IPS-NIHi11 (cell line): ENCODE results near the gene NMRK2.
"Not testable (repeated sequence)": the region's sequence is repeated elsewhere in the genome, so short reads cannot be mapped to it uniquely, and the experiment has no call there.

Experiments used
- DNase-seq: peaks from one replicate; pipeline ENCODE4 v3.0.0; 2012; ENCODE audit warnings: mixed read lengths, low spot score

The NMRK2 gene

DNA sequence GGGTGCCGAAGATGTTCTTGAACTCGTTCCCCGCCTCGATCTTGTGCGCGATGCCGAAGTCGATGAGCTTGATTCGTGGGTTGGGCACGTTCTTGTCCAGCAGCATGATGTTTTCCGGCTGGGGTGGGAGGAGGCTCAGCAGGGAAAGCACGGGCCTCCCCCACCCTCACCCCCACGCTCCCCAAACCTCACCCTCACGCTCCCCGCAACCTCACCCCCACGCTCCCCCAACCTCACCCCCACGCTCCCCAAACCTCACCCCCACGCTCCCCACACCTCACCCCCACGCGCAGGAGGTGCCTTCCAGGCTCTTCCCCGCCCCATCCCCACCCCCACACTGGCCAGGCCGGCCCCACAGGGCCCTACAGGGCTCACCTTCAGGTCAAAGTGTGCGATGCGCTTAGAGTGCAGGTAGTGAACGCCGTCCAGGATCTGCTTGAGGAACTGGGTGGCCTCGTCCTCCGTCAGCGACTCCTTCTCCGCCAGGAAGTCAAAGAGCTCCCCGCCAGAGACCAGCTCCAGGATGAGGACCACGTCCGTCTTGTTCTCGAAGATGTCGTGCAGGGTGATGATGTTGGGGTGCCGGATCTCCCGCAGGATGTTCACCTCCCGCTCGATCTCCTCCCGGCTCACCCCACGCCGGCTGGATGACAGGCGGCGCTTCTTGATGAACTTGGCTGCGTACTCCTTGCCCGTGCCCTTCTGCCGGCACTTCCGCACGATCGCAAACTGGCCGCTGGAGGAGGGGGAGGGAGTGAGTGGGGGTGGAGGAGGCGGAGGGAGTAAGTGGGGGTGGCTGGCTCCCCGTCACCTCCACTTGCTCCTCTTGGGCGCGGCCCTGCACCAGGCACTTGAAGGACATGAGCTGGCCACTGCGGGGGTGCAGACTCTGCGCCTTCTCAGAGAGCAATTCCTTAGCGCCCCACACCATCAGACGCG lies 31.7 kb downstream of the NMRK2 start:
- no peak for DNase-seq

DNA sequence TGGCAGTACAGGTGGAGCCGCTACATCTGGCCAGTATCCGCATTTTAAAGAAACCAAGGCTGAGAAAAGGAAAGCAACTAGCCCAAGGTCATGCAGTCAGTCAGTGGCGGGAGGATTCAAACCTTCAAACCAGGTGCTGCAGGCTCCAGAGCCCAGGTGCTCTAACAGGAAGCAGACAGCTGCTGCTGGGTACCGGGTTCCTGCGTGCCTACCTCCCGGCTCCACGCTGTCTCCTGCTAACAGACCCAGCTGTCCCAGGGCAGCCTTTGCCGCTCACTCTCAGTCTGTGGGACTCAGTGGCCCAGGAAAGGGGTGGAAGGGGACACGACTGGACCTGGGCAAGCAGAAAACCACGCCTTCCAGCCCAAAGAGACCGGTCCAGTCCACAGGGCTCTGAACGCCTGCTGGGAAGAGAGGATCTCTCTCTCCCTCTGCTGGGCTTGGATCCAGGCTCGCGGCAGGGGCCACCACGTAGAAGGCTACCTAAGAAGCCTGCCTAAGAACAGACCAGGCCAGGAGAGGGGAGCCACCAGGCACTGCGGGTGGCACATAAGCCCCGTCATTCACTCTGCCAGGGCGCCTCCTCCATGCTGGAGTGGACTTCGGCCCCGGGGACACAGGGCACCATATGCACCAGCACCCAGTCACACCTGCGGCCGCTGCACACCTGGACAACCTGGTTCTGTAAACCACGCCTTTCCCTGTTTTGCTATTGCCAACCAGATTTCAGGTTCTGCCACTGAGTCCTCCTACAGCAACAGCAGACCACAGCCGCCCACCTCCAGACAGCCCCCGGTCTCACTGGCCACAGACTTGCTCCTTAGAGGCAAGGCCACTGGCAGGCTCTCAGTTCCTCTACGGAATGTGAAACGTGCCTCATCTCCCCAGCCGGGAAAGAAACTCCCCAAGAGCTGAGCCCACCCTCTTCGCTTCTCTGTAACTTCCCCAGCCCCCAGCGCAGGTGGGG lies 33.5 kb downstream of the NMRK2 start:
- no peak for DNase-seq

DNA sequence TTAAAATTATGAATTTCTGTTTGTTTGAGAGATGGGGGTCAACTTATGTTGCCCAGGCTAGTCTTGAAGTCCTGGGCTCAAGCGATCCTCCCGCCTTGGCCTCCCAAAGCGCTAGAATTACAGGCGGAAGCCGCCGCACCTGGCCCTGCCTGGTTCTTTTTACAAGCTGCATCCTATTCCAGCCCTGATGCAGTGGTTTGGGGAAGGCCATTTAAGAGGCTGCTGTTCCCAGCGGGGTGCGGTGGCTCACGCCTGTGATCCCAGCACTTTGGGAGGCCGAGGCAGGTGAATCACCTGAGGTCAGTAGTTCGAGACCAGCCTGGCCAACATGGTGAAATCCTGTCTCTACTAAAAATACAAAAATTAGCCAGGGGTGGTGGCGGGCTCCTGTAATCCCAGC lies 35.1 kb downstream of the NMRK2 start:
- DNase-seq: not testable (repeated sequence)

DNA sequence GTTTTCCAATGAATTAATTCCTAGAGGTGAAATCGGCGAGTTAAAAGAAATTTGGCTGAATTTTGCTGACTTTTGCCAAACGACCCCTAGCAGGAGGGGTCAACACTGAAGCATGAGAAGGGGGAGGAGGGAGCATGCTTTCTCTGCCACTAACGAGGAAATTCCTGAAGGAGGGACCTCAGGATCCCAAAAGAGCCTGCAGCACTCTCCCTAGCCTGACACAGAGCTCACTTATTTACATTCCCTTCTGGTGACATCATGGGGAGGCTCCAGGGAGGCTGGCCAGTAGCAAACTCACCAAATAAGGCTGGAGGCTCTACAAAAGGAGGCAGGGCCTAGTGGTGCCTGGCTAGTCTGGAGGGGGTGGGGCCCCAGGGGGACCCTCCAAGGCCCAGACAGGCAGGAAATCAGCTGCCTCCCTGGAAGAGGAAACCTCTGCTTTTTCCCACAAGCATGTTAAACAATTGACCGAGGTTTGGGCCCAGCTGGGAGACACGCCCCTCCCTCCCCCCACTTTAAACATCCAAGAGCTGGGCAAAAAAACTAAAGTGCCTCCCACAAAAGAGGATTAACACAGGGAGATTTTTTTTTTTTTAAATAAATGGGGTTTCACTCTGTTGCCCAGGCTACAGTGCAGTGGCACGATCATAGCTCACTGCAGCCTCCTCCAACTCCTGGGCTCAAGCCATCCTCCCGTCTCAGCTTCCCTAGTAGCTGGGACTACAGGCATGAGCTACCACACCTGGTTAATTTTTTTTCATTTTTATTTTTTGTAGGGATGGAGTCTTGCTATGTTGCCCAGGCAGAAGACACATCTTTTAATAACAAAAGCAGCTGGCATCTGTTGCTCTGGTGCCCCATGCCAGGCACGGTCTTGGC lies 35.9 kb downstream of the NMRK2 start:
- peak; percentile 82 for DNase-seq

DNA sequence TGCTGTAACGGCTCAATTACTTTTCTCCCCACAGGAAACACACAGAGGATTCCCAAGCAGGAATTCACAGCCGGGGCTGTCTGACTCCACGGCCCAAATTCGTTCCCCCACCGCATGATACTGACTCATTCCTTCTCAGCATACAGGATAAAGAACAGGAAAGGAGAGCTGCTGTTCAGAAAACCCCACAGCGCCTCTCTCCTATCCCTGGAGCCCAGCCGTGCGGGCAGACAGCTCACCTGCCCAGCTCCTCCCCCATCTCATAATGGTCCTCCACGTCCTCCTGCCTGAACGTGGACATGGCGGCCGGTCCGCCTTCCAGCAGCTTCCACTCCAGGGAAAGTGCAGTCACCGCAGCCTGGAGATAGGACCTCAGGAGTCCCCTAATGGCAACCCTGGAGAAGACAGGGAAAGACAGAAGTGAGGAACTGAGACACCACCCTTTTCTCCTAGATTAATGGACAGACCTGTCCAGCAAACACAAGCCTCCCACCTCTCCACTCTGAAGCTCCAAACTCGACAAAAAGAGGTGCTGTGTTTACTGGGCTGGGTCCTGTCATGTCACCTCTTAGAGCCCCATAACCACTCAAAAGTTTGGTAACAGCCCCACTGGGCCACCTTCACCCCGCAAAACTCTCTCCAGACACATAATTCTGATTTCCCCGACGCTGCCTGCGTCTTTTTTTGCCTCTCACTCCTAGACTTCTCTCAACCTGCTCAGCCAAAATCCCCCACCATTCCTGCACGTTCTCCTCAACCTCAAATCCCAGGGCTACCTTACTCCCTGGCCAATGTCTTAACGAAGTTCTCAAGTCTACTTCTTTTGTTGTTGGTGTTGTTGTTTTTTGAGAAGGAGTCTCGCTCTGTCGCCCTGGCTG lies 36.8 kb downstream of the NMRK2 start:
- no peak for DNase-seq

DNA sequence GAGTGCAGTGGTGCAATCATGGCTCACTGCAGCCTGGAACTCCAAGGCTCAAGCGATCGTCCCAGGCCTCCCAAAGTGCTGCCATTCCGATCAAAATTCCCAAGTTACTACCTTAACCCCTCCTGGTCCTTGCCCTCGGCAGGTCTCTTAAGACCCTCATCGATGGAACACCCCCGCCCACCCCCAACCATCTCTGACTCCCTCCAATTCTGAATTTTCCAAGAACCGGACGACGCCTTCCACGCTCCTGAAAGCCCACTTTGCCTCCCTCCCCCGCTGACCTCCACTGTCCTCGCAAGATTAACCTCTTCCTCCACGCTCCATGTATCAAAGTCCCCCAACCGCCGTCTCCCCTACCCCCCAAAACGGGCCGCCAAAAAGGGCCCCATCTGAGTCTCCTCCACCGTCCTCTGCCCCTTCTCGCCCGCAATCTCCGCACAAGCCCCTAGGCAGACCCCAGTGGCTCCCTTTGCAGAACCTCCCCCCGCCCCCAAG lies 37.5 kb downstream of the NMRK2 start:
- no peak for DNase-seq

DNA sequence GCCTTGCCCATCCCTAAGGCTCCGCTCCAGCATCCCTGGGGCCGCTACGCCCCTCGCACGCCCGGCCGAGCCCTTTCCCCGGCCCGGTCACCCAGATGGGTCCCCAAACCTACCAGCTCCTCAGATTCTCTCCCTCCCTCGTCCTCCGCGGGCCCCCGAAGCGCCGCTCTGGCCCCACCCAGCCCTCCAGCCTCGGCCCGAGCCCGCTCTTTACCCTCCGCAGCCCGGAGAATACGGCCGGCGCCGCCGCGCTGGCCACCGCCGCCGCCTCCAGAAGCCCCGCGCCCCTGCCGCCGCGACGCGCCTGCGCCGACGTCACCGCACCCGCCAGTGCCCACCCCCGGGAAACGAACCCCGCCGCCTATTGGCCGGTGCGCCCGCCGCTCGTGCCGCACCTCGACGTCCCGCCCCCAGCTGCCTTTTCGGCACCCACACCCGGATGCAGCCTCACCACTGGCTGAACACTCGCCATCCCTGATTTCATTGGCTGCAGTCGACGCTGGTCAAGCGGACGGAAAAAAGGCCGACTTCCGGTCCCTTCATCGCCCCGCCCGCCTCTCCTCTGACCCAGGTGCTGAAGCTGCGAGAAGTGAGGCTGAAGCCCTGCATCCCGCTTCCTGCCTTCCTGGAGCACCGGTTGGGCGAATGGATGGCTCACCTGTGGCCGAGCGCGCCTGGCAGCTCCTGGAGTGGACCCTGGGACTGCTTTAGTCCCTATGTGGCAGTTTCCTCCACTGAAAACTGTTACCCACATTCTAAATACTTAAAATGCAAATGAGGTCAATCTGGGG lies 38.1 kb downstream of the NMRK2 start, which contains the start of gene DAPK3:
TSS of gene DAPK3 (minus strand) at position 292 of the 791 bp plus-strand sequence. CDS start 1,364 bp downstream, outside the sequence.
- peak; percentile 88 for DNase-seq

DNA sequence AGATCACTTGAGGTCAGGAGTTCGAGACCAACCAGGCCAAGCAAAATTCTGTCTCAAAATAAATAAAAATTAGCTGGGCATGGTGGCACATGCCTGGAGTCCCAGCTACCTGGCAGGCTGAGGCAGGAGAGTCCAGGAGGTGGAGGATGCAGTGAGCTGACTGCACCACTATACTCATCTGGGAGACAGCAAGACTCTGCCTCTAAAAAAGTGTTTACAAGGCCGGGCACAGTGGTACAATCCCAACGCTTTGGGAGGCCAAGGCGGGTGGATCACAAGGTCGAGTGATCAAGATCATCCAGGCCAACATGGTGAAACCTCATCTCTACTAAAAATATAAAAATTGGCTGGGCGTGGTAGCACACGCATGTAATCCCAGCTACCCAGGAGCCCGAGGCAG lies 42.3 kb downstream of the NMRK2 start:
- no peak for DNase-seq

DNA sequence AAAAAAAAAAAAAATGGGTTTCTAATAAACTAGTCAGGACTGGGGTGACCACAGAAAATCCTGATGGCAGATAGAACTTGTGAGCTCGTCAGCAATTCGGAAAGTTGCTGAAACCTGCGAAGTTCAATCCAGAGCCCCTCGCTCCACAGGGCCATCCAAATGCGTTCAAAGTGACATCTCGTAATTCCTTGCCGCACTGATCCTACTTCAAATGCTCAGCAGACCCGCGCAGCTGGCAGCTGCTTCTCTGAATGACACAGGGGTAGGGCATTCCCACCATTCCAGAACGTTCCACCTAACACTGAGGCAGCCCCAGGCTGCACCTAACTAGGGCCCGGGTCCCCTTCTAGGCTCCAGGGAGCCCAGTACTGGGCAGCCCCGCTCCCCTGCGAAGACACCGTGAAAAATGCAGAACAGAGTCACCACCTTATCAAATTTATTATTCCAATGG lies 42.8 kb downstream of the NMRK2 start:
- peak; percentile 3 for DNase-seq

DNA sequence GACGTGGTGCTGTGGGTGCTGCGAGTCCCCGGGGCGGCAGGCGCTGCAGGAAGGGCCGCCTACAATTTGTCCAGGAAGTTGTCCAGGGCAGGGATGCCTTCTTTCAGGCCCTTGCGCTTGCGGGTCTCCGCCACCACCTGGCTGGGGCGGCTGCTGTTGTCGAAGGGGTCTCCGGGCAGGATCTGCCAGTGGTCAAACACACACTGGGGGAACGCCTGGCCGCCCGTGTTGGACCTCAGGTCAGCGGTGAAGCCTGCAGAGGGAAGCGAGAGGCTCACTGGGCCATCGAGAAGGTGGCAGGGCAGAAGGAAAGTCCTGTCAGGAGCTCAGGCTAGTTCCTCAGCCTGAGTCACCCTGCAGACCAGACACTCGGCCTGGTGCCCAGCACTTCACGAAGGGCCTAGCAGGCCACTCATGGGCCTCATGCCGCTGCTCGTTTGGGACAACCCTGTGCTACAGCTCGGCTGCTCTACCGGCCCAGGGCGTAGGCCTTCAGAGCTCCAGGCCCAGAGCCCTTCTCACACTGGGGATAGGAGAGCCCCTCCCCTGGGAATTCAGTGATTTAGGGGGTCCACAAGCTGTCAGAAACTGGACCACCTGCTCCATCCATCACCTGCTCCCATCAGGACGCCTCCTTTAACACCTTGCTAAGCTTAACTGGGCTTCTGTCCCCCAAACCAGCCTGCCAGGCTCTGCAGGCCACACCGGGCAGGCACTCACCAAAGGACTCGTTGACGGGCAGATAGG lies 43.8 kb downstream of the NMRK2 start:
- peak; percentile 4 for DNase-seq

DNA sequence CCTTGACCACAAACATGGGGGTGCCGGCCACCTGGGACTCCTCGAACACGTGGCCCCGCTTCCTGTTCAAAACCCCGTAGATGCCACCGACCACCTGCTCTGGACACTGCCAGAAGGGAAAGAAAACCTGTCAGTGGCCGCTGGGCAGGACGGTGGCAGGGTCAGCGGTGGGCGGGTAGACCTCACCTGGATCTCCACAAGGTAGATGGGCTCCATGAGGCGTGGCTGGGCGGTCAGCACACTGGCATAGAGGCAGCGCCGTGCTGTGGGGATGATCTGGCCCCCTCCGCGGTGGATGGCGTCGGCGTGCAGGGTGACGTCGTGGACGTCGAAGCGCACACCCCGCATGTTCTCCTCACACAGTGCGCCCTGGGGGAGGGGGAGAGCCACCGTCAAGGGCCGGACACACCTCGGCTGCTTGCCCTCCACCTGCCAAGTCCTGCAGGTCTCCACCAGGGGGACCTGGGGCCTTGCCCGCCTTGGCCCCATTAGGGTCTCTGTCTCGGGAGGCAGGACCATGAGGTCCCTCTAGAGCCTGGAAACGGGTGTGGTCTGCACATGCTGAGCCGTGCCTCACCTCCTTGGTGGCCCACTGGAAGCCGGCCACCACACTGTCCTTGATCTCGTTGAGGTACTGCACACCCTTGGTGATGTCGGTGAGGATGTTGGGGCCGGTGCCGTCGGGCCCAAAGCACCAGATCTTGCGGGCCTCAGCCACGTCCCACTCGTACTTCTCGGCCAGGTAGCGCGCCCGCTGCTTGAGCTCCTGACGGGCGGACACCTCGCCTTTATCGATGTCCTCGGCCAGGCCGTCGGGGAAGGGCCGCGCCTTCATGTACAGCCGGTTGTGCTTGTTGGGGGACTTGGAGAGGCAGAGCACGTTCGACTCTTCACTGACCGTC lies 44.6 kb downstream of the NMRK2 start:
- peak; percentile 47 for DNase-seq

DNA sequence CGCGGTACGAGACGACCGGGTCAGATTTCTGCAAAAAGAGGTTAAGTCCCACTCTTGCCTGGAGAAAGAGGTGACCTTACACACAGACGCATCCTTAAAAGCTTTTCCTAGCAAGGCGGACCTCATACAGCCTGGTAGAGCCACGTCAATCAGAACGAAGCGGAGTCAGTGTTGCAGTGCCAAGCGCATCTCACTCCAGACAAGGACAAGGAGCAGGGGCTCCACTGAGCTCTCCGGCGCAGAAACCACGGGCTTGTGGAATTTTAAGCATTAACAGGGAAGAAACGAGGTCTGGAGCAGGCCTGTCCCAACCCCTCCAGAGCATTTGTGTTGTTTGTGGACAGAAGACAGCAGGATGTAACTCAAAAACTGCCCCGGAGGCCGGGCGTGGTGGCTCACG lies 45.3 kb downstream of the NMRK2 start:
- no peak for DNase-seq

DNA sequence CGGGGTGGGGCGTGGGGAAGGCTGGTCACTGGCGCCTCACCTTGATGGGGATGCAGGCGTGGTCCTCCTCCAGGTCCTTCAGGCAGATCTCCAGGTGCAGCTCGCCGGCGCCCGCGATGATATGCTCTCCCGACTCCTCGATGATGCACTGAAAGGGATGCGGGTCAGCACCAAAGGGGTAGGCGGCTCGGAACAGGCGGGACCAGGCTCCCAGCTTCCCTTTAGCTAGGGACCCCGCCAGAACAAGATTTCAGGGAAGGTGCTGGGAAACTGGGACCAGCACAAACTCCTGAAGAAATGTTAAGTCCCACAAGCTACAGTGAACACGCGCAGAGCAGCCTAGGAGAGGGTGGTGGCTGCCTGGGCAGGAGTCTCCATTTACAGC lies 46.4 kb downstream of the NMRK2 start:
- peak; percentile 11 for DNase-seq

DNA sequence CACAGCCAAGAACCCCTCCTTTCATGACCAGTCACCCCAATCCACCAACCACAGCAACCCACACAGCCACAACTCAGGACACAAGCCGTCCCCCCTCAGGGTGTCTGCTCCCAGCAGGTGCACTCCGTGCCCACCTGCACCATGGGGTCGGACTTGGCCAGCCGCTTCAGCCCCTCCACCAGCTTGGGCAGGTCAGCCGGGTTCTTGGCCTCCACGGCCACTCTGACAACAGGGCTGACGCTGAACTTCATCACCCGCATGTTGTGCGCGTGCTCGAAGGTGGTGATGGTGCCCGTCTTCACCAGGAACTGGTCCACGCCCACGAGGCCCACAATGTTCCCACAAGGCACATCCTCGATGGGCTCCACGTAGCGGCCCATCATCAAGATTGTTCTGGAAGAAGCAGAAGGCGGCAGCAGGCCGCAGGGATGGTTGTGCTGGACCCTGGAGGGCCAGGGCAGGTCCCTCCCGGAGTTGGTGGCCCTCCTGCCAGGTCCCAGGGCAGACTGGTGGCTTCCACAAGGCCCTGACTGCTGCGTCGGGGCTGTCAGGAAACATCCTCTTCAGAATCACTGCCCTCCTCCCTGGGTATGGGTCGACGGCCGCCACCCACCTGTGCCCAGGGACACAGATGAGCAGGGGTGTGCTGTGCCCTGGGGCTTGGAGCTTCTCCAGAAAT lies 46.9 kb downstream of the NMRK2 start:
- DNase-seq: peak; percentile 6

DNA sequence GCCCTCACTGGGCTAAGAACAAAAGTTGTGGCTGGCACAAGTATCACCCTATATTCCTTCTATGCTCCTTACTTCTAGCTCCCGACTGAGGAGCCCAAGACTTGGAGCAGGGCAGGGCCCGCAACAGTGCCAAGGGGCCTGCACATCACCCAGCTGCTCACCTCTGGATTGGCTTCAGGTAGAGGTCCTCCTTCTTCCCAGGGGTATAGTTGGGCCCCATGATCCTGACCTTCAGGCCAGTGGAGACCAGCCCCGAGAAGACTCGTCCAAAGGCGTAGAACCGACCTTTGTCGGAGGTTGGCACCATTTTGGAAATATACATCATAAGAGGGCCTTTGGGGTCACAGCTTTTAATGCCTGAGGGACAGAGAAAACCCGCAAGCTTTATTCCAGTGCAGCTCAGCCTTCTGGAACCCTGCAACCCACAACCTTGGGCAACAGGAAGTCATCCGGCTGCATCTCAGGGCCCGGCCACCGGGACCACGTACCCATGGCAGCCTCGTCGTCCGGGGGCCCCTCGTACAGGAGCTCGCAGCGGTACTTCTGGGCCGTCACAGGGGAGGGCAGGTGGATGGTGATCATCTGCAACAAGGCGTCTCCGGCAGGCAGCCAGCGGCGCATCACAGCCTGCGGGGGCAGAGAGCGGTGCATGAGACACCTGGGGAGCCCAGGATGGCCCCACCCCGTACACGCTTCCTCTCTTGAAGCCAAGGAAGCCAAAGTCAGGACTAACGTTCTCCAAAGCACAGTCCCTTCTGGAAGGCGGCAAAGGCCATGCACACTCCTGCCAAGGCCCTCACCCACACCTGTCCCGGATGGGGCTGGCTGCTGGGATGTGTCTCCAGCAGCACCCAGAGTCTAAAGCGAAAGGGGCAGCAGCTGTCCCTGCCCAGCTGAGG lies 47.7 kb downstream of the NMRK2 start:
- DNase-seq: peak; percentile 4

DNA sequence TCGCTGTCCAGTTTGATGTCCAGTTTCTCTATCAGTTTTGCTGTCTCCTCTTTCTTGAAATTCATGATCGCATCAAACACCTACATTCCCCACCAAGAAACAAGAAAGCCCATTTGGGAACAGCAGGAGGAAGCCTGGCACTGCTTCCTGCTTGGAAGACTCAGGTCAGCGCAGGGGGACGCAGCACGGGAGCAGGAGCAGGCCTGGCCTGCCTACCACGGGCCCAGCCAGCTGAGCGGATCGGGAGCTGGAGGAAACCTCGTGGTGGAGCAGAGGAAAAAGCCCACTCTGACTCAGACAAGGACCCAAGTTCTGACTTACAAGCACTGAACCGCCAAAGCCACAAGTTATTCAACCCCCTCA lies 48.5 kb downstream of the NMRK2 start:
- no peak for DNase-seq
